GM21447 (cell line): ENCODE data around the gene SKI.

ENCODE experiments used
- ATAC-seq: cut with Tn5 transposase; IDR thresholded peaks from one replicate; pipeline ENCODE4 v1.9.1; 2021; ENCODE audit not compliant: unreplicated experiment

Gene SKI

GRCh38 chr1:2348346-2349325 lies 120.5 kb downstream of the SKI start:
- ATAC-seq, result no peak

- no peak for ATAC-seq
These were observed 121.7 kb downstream of the SKI start for GRCh38 chr1:2349806-2350205.

GRCh38 chr1:2350501-2350900 lies 122.4 kb downstream of the SKI start:
- ATAC-seq, result no peak

- no peak for ATAC-seq
These were observed 123.0 kb downstream of the SKI start for GRCh38 chr1:2350911-2351655.

- ATAC-seq, result no peak
These were observed 123.6 kb downstream of the SKI start for GRCh38 chr1:2351723-2352122.

- no peak for ATAC-seq
These were observed 124.3 kb downstream of the SKI start for GRCh38 chr1:2352341-2352896.

GRCh38 chr1:2352897-2353550 lies 124.9 kb downstream of the SKI start:
- ATAC-seq, result no peak

GRCh38 chr1:2353551-2354438 lies 125.7 kb downstream of the SKI start:
- ATAC-seq, result no peak

GRCh38 chr1:2354511-2355372 lies 126.6 kb downstream of the SKI start:
- no peak for ATAC-seq

- ATAC-seq, result no peak
These were observed 127.5 kb downstream of the SKI start for GRCh38 chr1:2355373-2356261.

GRCh38 chr1:2356401-2356800 lies 128.3 kb downstream of the SKI start:
- no peak for ATAC-seq

- no peak for ATAC-seq
These were observed 129.1 kb downstream of the SKI start for GRCh38 chr1:2356911-2357845.

GRCh38 chr1:2358072-2358471 lies 130.0 kb downstream of the SKI start:
- ATAC-seq, result no peak

GRCh38 chr1:2358651-2359640 lies 130.8 kb downstream of the SKI start:
- ATAC-seq, result no peak
